Measurements from ENCODE around the gene MTA2.
"Not testable (repeated sequence)": the region's sequence is repeated elsewhere in the genome, so short reads cannot be mapped to it uniquely, and the experiment has no call there.

Gene MTA2

DNA sequence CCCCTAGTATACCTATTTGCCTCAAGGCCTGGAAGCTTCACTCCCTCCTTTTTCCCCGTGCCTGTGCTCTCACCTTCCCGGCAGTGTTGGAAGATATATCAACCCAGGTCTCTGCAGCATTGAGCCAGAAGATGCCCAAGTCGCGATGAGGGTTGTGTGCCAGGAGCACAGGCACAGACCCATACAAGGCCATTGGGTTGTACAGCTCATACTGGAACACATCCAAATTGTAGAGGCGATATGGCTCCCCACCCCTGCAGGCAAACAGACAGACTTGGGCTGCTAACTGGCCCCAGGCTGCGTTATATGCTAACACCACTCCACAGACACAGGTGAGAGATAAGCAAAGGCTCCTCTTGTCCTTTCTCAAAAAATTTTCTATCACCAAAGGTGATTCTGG is 30.8 kb upstream of the MTA2 start:
- Histone ChIP-seq H3K4me3 (ENCODE audit: low read length in 2 of 2) (peak overlapping the region in 1 of 2 donors; percentile 34), H3K36me3 (ENCODE audit: control insufficient read depth in 2 of 2, insufficient read depth in 2 of 2, low read length in 2 of 2) (peaks cover 71 to 73% of the 10 kb centered on the region in 2 donors), H3K27me3 (ENCODE audit: control insufficient read depth in 1 of 2, insufficient read depth in 2 of 2, low read length in 2 of 2) (no peaks in the 10 kb centered on the region), H3K9me3 (ENCODE audit: control insufficient read depth in 2 of 2, low read length in 2 of 2) (no peaks in the 10 kb centered on the region), H3K9ac (ENCODE audit: low read length in 2 of 2) (peak overlapping the region in 1 of 2 donors; percentile 13), H3K4me1 (ENCODE audit: control insufficient read depth, insufficient read depth, low read length) (peaks cover 6% of the 10 kb centered on the region), H3K27ac (ENCODE audit: low read length) (peak overlapping the region; percentile 18)

GRCh38 chr11:62627713-62628112 is 26.0 kb upstream of the MTA2 start:
- no peaks in the 10 kb centered on the region for H3K9me3 ChIP-seq (ENCODE audit: control insufficient read depth in 2 of 2, low read length in 2 of 2)
- peaks cover 4% of the 10 kb centered on the region for H3K4me1 ChIP-seq (ENCODE audit: control insufficient read depth, insufficient read depth, low read length)
- no peak overlapping the region for H3K4me3 ChIP-seq (ENCODE audit: low read length in 2 of 2)
- peaks cover 64 to 66% of the 10 kb centered on the region in 2 donors for H3K36me3 ChIP-seq (ENCODE audit: control insufficient read depth in 2 of 2, insufficient read depth in 2 of 2, low read length in 2 of 2)
- no peak overlapping the region for H3K9ac ChIP-seq (ENCODE audit: low read length in 2 of 2)
- H3K27me3 ChIP-seq (ENCODE audit: control insufficient read depth in 1 of 2, insufficient read depth in 2 of 2, low read length in 2 of 2): no peaks in the 10 kb centered on the region
- H3K27ac ChIP-seq (ENCODE audit: low read length): no peak overlapping the region

- H3K4me1 ChIP-seq (ENCODE audit: control insufficient read depth, insufficient read depth, low read length): peaks cover 17% of the 10 kb centered on the region
- peaks cover 19 to 22% of the 10 kb centered on the region in 2 donors for H3K36me3 ChIP-seq (ENCODE audit: control insufficient read depth in 2 of 2, insufficient read depth in 2 of 2, low read length in 2 of 2)
- peak overlapping the region in 1 of 2 donors; percentile 66 for H3K9ac ChIP-seq (ENCODE audit: low read length in 2 of 2)
- H3K4me3 ChIP-seq (ENCODE audit: low read length in 2 of 2): peak overlapping the region; percentile 68 to 88
- H3K27me3 ChIP-seq (ENCODE audit: control insufficient read depth in 1 of 2, insufficient read depth in 2 of 2, low read length in 2 of 2): no peaks in the 10 kb centered on the region
- no peaks in the 10 kb centered on the region for H3K9me3 ChIP-seq (ENCODE audit: control insufficient read depth in 2 of 2, low read length in 2 of 2)
- H3K27ac ChIP-seq (ENCODE audit: low read length): peak overlapping the region; percentile 85
These were observed 20.9 kb upstream of the MTA2 start for GRCh38 chr11:62622476-62623089.

DNA sequence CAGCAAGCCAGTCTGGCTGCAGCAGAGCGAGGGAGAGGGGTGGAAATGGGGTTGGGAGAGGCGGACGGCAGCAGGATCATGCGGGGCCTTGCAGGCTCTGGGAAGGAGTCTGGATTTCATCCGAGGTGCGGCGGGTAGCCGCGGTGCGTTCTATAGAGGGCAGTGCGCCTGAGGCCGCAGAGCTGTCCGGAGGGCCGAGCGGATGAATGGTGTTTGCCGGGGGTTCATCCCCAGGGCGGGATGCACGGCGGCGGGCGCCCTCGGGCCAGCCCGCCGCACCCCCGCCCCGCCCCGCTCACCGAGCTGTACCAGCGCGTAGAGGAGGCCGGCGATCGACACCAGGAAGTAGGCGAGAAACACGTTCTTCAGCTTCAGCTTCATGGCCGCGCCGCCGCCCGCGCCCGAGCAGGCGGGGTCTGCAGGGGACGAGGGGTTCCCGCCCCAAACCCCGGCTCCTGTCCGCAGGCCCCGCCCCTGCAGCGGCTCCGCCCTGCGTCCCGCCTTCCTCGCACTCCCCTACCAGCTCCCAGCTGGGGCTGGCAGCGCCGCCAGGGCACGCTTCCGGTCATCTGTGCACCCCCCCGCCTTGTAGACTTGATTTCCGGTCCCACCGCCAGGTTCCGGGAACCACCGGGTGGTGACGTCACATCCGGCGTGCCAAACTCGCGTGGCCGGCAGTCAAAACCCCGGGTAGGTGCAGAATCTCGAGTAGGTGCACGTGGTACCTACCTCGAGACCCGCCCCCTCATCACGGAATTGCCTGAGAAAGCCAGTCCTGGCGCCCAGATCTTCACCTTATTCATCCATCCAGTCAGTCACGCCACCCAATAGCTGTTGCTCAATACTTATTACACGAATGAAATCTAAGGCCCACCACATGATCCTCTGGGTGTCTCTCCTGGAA is 20.2 kb upstream of the MTA2 start, which contains the start of gene B3GAT3:
Gene B3GAT3, minus strand, starts transcription at position 420 of the 904 bp plus-strand sequence. Its CDS starts 39 bp downstream, at position 381.
- Histone ChIP-seq H3K9ac (ENCODE audit: low read length in 2 of 2) (peak within 1 kb of the TSS; percentile 66 to 84), H3K27me3 (ENCODE audit: control insufficient read depth in 1 of 2, insufficient read depth in 2 of 2, low read length in 2 of 2) (no peaks in the 10 kb centered on the region), H3K4me1 (ENCODE audit: control insufficient read depth, insufficient read depth, low read length) (peaks cover 17% of the 10 kb centered on the region), H3K27ac (ENCODE audit: low read length) (peak within 1 kb of the TSS; percentile 85), H3K9me3 (ENCODE audit: control insufficient read depth in 2 of 2, low read length in 2 of 2) (no peaks in the 10 kb centered on the region), H3K4me3 (ENCODE audit: low read length in 2 of 2) (peak within 1 kb of the TSS; percentile 84 to 88), H3K36me3 (ENCODE audit: control insufficient read depth in 2 of 2, insufficient read depth in 2 of 2, low read length in 2 of 2) (peaks cover 17 to 19% of the 10 kb centered on the region in 2 donors)

GRCh38 chr11:62621027-62621566 is 19.4 kb upstream of the MTA2 start:
- H3K36me3 ChIP-seq (ENCODE audit: control insufficient read depth in 2 of 2, insufficient read depth in 2 of 2, low read length in 2 of 2): peaks cover 10 to 12% of the 10 kb centered on the region in 2 donors
- no peaks in the 10 kb centered on the region for H3K9me3 ChIP-seq (ENCODE audit: control insufficient read depth in 2 of 2, low read length in 2 of 2)
- H3K4me1 ChIP-seq (ENCODE audit: control insufficient read depth, insufficient read depth, low read length): peaks cover 17% of the 10 kb centered on the region
- no peaks in the 10 kb centered on the region for H3K27me3 ChIP-seq (ENCODE audit: control insufficient read depth in 1 of 2, insufficient read depth in 2 of 2, low read length in 2 of 2)
- H3K4me3 ChIP-seq (ENCODE audit: low read length in 2 of 2): peak overlapping the region; percentile 84 to 88
- peak overlapping the region; percentile 66 to 84 for H3K9ac ChIP-seq (ENCODE audit: low read length in 2 of 2)
- H3K27ac ChIP-seq (ENCODE audit: low read length): peak overlapping the region; percentile 85

DNA sequence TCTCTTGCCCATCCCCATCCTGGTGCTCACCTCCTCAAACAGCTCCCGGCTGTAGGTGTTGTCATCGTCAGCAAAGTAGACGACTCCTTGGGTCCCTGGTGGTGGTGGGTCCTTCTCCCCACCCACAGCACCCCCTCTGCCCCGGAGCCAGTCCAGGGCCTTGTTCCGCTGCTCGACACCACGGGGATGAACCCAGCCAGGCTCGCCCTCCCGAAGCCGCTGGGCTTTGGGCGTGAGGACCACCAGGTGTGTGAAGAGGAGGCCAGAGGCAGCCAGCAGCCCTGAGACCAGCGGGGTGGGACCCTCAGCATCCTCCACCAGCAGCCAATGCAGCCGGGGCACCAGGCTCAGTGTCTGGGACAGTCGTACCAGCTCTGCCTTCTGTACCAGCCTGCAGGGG is 15.3 kb upstream of the MTA2 start:
- not testable (repeated sequence) for H3K27ac ChIP-seq (ENCODE audit: low read length); H3K4me3 ChIP-seq (ENCODE audit: low read length in 2 of 2); H3K27me3 ChIP-seq (ENCODE audit: control insufficient read depth in 1 of 2, insufficient read depth in 2 of 2, low read length in 2 of 2); H3K36me3 ChIP-seq (ENCODE audit: control insufficient read depth in 2 of 2, insufficient read depth in 2 of 2, low read length in 2 of 2); H3K9me3 ChIP-seq (ENCODE audit: control insufficient read depth in 2 of 2, low read length in 2 of 2); H3K9ac ChIP-seq (ENCODE audit: low read length in 2 of 2)
- peaks cover 24% of the 10 kb centered on the region for H3K4me1 ChIP-seq (ENCODE audit: control insufficient read depth, insufficient read depth, low read length)

- Histone ChIP-seq H3K27me3 (ENCODE audit: control insufficient read depth in 1 of 2, insufficient read depth in 2 of 2, low read length in 2 of 2) (no peaks in the 10 kb centered on the region), H3K36me3 (ENCODE audit: control insufficient read depth in 2 of 2, insufficient read depth in 2 of 2, low read length in 2 of 2) (peaks cover 0 to 4% of the 10 kb centered on the region in 2 donors), H3K4me1 (ENCODE audit: control insufficient read depth, insufficient read depth, low read length) (peaks cover 28% of the 10 kb centered on the region), H3K4me3 (ENCODE audit: low read length in 2 of 2) (no peak overlapping the region), H3K27ac (ENCODE audit: low read length) (no peak overlapping the region), H3K9me3 (ENCODE audit: control insufficient read depth in 2 of 2, low read length in 2 of 2) (no peaks in the 10 kb centered on the region), H3K9ac (ENCODE audit: low read length in 2 of 2) (no peak overlapping the region)
These were observed 13.9 kb upstream of the MTA2 start for GRCh38 chr11:62615521-62615920.

DNA sequence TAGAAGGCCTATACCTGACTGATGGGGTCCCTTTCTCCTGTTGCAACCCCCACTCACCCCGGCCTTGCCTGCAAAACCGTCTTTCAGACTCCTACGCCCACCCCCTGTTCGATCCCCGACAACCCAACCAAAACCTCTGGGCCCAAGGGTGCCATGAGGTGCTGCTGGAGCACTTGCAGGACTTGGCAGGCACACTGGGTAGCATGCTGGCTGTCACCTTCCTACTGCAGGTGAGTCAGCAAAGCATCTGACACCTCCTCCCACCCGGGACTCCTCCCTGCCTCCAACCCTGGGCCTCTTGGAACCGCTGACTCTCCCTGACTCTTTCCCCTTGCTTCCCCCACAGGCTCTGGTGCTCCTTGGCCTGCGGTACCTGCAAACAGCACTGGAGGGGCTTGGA is 12.6 kb upstream of the MTA2 start:
- H3K9me3 ChIP-seq (ENCODE audit: control insufficient read depth in 2 of 2, low read length in 2 of 2): no peaks in the 10 kb centered on the region
- peak overlapping the region; percentile 88 for H3K27ac ChIP-seq (ENCODE audit: low read length)
- no peaks in the 10 kb centered on the region for H3K27me3 ChIP-seq (ENCODE audit: control insufficient read depth in 1 of 2, insufficient read depth in 2 of 2, low read length in 2 of 2)
- H3K4me3 ChIP-seq (ENCODE audit: low read length in 2 of 2): no peak overlapping the region
- peaks cover 31% of the 10 kb centered on the region for H3K4me1 ChIP-seq (ENCODE audit: control insufficient read depth, insufficient read depth, low read length)
- H3K9ac ChIP-seq (ENCODE audit: low read length in 2 of 2): no peak overlapping the region
- peaks cover under 1 to 9% of the 10 kb centered on the region in 2 donors for H3K36me3 ChIP-seq (ENCODE audit: control insufficient read depth in 2 of 2, insufficient read depth in 2 of 2, low read length in 2 of 2)

- peaks cover 6 to 13% of the 10 kb centered on the region in 2 donors for H3K36me3 ChIP-seq (ENCODE audit: control insufficient read depth in 2 of 2, insufficient read depth in 2 of 2, low read length in 2 of 2)
- H3K4me3 ChIP-seq (ENCODE audit: low read length in 2 of 2): peak overlapping the region; percentile 22 to 87
These were observed 11.7 kb upstream of the MTA2 start for GRCh38 chr11:62613291-62613778.

GRCh38 chr11:62612366-62613290 is 11.0 kb upstream of the MTA2 start, which contains the start of the genes EML3 and ROM1:
Gene EML3, minus strand, starts transcription at chr11:62612775. Its CDS starts 318 bp downstream, at chr11:62612457.
Gene ROM1, plus strand, starts transcription at chr11:62613257. Its CDS starts 25 bp downstream, at chr11:62613282.
- H3K4me1 ChIP-seq (ENCODE audit: control insufficient read depth, insufficient read depth, low read length): peaks cover 33% of the 10 kb centered on the region
- H3K27me3 ChIP-seq (ENCODE audit: control insufficient read depth in 1 of 2, insufficient read depth in 2 of 2, low read length in 2 of 2): no peaks in the 10 kb centered on the region
- H3K27ac ChIP-seq (ENCODE audit: low read length): peak within 1 kb of the TSS; percentile 88
- no peaks in the 10 kb centered on the region for H3K9me3 ChIP-seq (ENCODE audit: control insufficient read depth in 2 of 2, low read length in 2 of 2)
- H3K4me3 ChIP-seq (ENCODE audit: low read length in 2 of 2): peak within 1 kb of the TSS; percentile 84 to 87
- H3K36me3 ChIP-seq (ENCODE audit: control insufficient read depth in 2 of 2, insufficient read depth in 2 of 2, low read length in 2 of 2): peaks cover 11 to 13% of the 10 kb centered on the region in 2 donors
- H3K9ac ChIP-seq (ENCODE audit: low read length in 2 of 2): peak within 1 kb of the TSS; percentile 86 to 93

More at GRCh38 chr11:62613291-62613778, 11.7 kb upstream of the MTA2 start:
- H3K4me1 ChIP-seq (ENCODE audit: control insufficient read depth, insufficient read depth, low read length): peaks cover 33% of the 10 kb centered on the region
- H3K9me3 ChIP-seq (ENCODE audit: control insufficient read depth in 2 of 2, low read length in 2 of 2): no peaks in the 10 kb centered on the region
- no peaks in the 10 kb centered on the region for H3K27me3 ChIP-seq (ENCODE audit: control insufficient read depth in 1 of 2, insufficient read depth in 2 of 2, low read length in 2 of 2)
- H3K9ac ChIP-seq (ENCODE audit: low read length in 2 of 2): peak overlapping the region; percentile 55 to 93
- peak overlapping the region; percentile 88 for H3K27ac ChIP-seq (ENCODE audit: low read length)

All from stomach smooth muscle (tissue), 2 donors.